Type B pancreatic cell (in vitro differentiated cells): Measurements from ENCODE around the gene PLEKHF1. TPM values are rescaled to one million over a fixed set of nuclear protein-coding genes. Genes with fewer than 3 reads are reported as not detected.
"Not testable (repeated sequence)": the region's sequence is repeated elsewhere in the genome, so short reads cannot be mapped to it uniquely, and the experiment has no call there.

Experiments used
- DNase-seq: peaks from one replicate; pipeline ENCODE4 v3.0.0; 2021; ENCODE audit warnings: mixed read lengths; ENCODE audit not compliant: unreplicated experiment; ENCODE audit errors: extremely low spot score
- H3K27ac Mint-ChIP-seq: 2 replicates; pipeline ENCODE4 v1.8.0; 2021; ENCODE audit warnings: mild to moderate bottlenecking, mixed read lengths
- H3K27me3 Mint-ChIP-seq: 2 replicates; pipeline ENCODE4 v1.8.0; 2021; ENCODE audit warnings: mixed read lengths
- H3K36me3 Mint-ChIP-seq: 2 replicates; pipeline ENCODE4 v1.8.0; 2021; ENCODE audit warnings: mixed read lengths
- H3K4me1 Mint-ChIP-seq: one replicate; pipeline ENCODE4 v1.8.0; 2021; ENCODE audit warnings: mixed read lengths; ENCODE audit not compliant: unreplicated experiment
- H3K4me3 Mint-ChIP-seq: 2 replicates; pipeline ENCODE4 v1.8.0; 2021; ENCODE audit warnings: mild to moderate bottlenecking, mixed read lengths
- H3K9me3 Mint-ChIP-seq: 2 replicates; pipeline ENCODE4 v1.8.0; 2021; ENCODE audit warnings: mixed read lengths
- total RNA-seq: library from RNA; stranded (reverse); gene quantifications from 2 replicates; pipeline ENCODE4 v1.2.1, GENCODE V29; 2021; ENCODE audit warnings: low replicate concordance
- TF ChIP-seq, protein P1 (sequence below): fragments of 200-600 bp; sonication (generic); conservative IDR thresholded peaks from 2 replicates; pipeline ENCODE4 v1.5.0; 2021; ENCODE audit warnings: antibody characterized with exemption, mild to moderate bottlenecking

The PLEKHF1 gene
- total RNA-seq, 1 donor from 2014 or later, result 6.3 TPM

DNA sequence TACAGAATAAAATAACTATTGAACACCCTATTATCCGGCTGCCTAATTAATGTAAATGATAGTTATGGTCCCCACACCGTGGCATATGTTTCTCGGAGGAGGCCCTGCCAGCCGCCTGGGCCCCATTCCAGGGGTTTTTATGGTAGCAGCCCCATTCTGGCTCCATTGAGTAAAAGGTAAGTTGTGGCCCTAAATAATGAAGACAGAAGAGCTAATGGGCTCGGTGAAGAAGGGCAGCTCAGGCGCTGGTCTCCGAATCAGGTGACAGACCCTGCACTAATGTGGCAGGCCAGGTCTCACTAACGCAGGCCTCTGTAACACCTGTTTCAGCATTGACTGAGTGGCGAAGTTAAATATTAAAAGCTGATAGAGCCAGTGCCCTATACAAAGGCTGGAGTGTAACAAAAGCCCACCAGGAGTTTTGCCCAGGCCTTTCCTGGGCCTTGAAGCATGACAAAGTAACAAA lies 40.0 kb upstream of the PLEKHF1 start:
- TF ChIP-seq, protein P1, sequence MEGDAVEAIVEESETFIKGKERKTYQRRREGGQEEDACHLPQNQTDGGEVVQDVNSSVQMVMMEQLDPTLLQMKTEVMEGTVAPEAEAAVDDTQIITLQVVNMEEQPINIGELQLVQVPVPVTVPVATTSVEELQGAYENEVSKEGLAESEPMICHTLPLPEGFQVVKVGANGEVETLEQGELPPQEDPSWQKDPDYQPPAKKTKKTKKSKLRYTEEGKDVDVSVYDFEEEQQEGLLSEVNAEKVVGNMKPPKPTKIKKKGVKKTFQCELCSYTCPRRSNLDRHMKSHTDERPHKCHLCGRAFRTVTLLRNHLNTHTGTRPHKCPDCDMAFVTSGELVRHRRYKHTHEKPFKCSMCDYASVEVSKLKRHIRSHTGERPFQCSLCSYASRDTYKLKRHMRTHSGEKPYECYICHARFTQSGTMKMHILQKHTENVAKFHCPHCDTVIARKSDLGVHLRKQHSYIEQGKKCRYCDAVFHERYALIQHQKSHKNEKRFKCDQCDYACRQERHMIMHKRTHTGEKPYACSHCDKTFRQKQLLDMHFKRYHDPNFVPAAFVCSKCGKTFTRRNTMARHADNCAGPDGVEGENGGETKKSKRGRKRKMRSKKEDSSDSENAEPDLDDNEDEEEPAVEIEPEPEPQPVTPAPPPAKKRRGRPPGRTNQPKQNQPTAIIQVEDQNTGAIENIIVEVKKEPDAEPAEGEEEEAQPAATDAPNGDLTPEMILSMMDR, result no peak
- Mint-ChIP-seq H3K4me3 (no peak overlapping the region), H3K9me3 (no peaks in the 10 kb centered on the region), H3K27ac (peak overlapping the region; percentile 56), H3K36me3 (no peaks in the 10 kb centered on the region), H3K27me3 (no peaks in the 10 kb centered on the region), H3K4me1 (peaks cover 8% of the 10 kb centered on the region)
- DNase-seq, result no peak

DNA sequence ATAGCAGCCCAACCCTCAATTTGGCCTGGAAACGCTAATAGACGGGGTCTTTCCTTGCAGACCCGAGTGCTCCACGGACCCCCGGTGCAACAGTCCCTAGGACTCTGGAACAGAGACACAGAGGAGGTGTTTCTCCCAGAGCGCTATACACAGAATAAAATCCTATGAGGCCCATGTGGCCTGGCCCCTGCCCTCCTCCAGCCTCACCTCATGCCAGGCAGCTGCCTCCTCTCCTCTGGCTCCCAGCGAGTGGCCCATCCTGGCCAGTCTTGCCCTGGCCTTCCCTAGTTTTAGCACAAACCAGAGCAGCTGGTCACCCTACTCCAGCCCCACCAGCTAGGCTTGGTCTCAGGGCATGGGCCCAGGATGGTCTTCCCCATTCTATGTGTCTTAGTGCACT lies 38.9 kb upstream of the PLEKHF1 start:
- H3K27ac Mint-ChIP-seq, result no peak overlapping the region
- peaks cover 8% of the 10 kb centered on the region for H3K4me1 Mint-ChIP-seq
- H3K27me3 Mint-ChIP-seq, result no peaks in the 10 kb centered on the region
- no peak for DNase-seq
- no peak overlapping the region for H3K4me3 Mint-ChIP-seq
- no peaks in the 10 kb centered on the region for H3K36me3 Mint-ChIP-seq
- H3K9me3 Mint-ChIP-seq, result no peaks in the 10 kb centered on the region
- TF ChIP-seq, protein P1, result no peak

DNA sequence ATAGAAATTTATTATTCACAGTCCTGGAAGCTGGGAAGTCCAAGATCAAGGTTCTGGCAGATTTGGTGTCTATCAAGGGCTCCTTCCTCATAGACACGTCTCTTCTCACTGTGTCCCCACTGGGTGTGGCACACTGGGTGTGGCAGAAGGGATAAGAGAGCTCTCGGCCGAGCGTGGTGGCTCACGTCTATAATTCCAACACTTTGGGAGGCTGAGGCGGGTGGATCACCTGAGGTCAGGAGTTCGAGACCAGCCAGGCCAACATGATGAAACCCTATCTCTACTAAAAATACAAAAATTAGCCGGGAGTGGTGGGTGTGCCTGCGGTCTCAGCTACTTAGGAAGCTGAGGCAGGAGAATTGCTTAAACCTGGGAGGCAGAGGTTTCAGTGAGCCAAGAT lies 38.4 kb upstream of the PLEKHF1 start:
- not testable (repeated sequence) for H3K4me1 Mint-ChIP-seq, H3K27me3 Mint-ChIP-seq, H3K9me3 Mint-ChIP-seq, H3K36me3 Mint-ChIP-seq, DNase-seq, H3K27ac Mint-ChIP-seq, H3K4me3 Mint-ChIP-seq

DNA sequence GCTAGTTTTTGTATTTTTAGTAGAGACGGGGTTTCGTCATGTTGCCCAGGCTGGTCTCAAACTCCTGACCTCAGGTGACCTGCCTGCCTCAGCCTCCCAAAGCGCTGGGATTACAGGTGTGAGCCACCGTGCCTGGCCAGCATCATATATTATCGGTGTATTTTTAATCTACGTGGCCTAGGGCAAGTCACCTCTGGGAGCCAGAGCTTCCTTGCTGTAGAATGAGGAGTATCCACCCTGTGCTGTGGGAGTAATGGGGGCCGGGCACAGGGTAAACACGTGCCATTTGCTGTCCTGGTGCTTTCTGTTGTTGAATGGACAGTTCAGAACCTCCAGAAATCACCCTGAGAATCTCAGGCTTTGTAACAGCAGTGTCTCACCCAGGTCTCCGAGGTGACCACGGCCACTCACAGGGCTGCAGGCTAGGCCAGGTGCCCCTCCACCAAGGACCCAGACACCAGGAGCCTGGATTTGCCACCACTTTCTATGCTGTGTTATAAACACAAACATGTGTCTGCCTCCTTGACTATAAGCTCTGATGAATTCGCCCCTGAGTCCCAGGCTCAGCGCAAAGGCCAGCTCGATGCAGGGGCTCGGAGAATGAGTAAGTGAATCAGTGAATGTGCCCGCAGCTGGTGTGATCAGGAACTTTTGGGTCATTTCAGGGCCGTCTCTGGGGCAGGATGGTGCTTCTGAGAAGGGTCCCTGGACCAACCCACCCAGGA lies 36.4 kb upstream of the PLEKHF1 start:
- Mint-ChIP-seq H3K36me3 (no peaks in the 10 kb centered on the region), H3K27me3 (no peaks in the 10 kb centered on the region), H3K4me3 (no peak overlapping the region), H3K9me3 (no peaks in the 10 kb centered on the region), H3K4me1 (peaks cover 4% of the 10 kb centered on the region), H3K27ac (no peak overlapping the region)
- DNase-seq, result no peak
- TF ChIP-seq, protein P1, result no peak

DNA sequence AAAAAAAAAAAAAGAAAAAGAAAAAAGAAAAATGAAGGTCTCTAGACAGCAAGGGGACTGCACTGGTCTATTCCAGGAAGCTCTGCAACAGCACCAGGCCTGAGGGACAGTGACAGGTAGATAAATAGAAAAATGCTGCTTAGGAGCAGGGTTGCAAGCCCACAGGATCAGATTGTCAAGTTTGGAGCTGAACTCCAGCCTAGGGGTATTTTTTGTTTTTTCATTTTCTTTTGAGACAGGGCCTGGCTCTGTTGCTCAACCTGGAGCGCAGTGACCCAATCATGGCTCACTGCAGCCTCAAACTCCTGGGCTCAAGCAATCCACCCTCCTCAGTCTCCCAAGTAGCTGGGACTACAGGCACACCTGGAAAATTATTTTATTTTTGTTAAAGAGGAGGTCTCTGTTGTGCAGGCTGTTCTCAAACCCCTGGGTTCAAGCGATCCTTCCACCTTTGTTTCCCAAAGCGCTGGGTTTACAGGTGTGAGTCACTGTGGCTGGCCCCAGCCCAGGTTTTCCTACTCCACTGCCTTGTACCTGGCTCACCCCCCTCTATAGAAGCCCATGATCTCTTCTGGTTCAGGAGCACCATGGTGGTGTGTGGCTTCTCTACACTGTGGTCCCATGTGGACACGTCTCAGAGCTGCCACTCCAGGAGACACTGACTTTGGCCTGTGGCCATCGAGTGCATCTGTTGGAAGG lies 35.3 kb upstream of the PLEKHF1 start:
- no peaks in the 10 kb centered on the region for H3K36me3 Mint-ChIP-seq
- no peaks in the 10 kb centered on the region for H3K9me3 Mint-ChIP-seq
- DNase-seq, result no peak
- no peaks in the 10 kb centered on the region for H3K27me3 Mint-ChIP-seq
- no peak overlapping the region for H3K4me3 Mint-ChIP-seq
- H3K27ac Mint-ChIP-seq, result peak overlapping the region; percentile 76
- no peaks in the 10 kb centered on the region for H3K4me1 Mint-ChIP-seq
- TF ChIP-seq, protein P1, result no peak

DNA sequence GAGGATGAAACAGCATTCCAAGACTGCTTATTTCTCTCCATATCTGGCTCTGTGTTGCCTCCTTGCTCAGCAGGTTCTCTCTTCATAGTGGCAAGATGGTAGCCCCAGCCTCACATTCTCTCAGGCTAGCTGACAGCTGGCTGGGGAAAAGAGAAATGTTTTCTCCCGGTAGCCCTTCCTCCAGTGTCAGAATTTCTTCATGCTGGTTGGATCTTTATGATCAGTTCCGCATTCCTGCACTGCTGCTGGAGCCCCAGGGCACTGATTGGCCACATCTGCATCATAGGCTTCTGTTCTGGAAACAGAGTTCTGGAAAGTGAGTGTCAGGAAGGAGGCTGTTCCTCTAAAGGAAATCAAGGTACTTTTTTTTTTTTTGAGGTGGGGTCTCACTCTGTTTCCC lies 34.6 kb upstream of the PLEKHF1 start:
- TF ChIP-seq, protein P1, result no peak
- peak overlapping the region; percentile 44 for H3K4me3 Mint-ChIP-seq
- no peaks in the 10 kb centered on the region for H3K9me3 Mint-ChIP-seq
- H3K36me3 Mint-ChIP-seq, result no peaks in the 10 kb centered on the region
- no peak for DNase-seq
- H3K27ac Mint-ChIP-seq, result peak overlapping the region; percentile 76
- no peaks in the 10 kb centered on the region for H3K27me3 Mint-ChIP-seq
- no peaks in the 10 kb centered on the region for H3K4me1 Mint-ChIP-seq
